Measurements from ENCODE around the gene ZC2HC1B.
"Not testable (repeated sequence)": the region's sequence is repeated elsewhere in the genome, so short reads cannot be mapped to it uniquely, and the experiment has no call there.

ZC2HC1B gene

DNA sequence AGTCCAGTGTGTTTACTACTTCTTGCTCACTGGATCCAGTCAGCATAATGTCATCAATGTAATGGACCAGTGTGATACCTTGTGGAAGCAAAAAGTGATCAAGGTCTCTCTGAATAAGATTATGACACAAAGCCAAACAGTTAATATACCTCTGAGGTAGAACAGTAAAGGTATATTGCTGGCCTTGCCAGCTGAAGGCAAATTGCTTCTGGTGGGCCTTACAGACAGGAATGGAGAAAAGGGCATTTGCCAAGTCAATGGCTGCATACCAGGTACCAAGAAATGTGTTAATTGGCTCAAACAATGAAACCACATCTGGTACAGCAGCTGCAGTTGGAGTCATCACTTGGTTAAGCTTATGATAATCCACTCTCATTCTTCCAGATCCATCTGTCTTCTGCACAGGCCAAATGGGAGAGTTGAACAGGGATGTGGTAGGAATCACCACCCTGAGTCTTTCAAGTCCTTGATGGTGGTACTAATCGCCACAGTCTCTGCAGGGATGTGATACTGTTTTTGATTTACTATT lies 7.0 kb downstream of the ZC2HC1B start:
- not testable (repeated sequence) for DNase-seq (ENCODE audit: low read depth)

GRCh38 chr6:143872201-143872600 lies 7.9 kb downstream of the ZC2HC1B start:
- no peak for DNase-seq (ENCODE audit: low read depth)

DNA sequence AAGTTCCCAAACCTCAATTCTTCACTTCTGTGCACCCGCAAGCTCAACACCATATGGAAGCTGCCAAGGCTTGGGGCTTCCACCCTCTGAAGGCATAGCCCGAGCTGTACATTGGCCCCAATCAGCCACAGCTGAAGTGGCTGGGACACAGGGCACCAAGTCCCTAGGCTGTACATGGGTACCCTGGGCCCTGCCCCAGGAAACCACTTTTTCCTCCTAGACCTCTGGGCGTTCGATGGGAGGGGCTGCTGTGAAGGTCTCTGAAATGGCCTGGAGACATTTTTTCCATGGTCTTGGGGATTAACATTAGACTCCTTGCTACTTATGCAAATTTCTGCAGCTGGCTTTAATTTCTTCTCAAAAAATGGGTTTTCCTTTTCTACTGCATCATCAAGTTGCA lies 9.3 kb downstream of the ZC2HC1B start:
- DNase-seq (ENCODE audit: low read depth), result not testable (repeated sequence)

DNA sequence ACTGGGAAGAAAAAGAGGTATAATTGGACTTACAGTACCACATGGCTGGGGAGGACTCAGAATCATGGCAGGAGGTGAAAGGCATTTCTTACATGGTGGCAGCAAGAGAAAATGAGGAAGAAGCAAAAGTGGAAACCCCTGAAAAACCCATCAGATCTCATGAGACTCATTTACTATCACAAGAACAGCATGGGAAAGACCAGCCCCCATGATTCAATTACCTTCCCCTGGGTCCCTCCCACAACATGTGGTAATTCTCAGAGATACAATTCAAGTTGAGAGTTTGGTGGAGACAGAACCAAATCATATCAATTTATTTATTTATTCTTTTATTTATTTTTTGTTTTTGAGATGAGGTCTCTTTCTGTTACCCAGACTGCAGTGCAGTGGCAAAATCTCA lies 10.2 kb downstream of the ZC2HC1B start:
- not testable (repeated sequence) for DNase-seq (ENCODE audit: low read depth)

GRCh38 chr6:143877584-143878271 lies 13.5 kb downstream of the ZC2HC1B start:
- DNase-seq (ENCODE audit: low read depth), result no peak

GRCh38 chr6:143878272-143878760 lies 14.0 kb downstream of the ZC2HC1B start:
- no peak for DNase-seq (ENCODE audit: low read depth)

DNA sequence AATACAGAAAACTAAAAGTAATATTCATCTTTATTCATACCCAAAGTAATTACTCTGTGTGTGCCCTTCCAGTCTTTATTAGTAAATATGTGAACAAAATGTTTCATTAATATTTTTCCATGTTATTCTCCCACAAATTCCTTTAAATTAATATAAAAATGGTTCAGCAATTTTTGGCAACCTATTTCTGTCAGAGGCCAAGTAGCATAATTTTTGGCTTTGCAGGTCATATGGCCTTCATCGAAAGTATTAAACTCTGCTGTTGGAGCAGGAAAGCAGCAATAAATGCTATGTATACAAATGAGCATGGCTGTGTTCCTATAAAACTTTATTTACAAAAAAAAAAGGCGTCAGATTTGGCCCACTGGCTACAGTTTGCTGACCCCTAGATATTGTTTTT lies 16.1 kb downstream of the ZC2HC1B start:
- no peak for DNase-seq (ENCODE audit: low read depth)

DNA sequence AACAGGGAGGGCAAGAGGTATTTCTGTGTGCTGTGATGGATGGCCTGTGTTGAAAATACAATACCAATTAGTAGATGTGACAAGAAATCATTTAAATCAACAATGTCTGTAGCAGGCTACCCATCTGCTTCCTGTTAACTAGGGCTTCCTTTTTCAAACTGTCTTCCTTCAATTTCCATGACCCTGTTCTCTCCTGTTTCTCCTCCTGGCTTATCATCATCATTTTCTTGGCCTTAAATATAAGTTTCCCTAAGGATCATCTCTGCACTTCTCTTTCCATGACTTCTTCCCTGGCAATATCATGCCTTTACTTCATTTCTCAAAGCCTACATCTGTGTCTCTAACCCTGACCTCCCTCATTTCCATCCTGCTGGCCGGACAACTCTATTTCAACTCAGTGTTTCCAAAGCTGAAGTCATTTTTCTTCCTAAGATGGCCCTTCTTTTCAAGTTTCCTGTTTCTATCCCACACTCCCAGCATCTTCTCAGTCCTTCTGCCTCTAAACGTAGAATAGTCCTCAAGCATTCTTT lies 18.2 kb downstream of the ZC2HC1B start:
- DNase-seq (ENCODE audit: low read depth), result no peak

- DNase-seq (ENCODE audit: low read depth), result no peak
Measured at GRCh38 chr6:143884216-143884900, 20.1 kb downstream of the ZC2HC1B start.

- no peak for DNase-seq (ENCODE audit: low read depth)
Measured at GRCh38 chr6:143885116-143885515, 20.8 kb downstream of the ZC2HC1B start.

DNA sequence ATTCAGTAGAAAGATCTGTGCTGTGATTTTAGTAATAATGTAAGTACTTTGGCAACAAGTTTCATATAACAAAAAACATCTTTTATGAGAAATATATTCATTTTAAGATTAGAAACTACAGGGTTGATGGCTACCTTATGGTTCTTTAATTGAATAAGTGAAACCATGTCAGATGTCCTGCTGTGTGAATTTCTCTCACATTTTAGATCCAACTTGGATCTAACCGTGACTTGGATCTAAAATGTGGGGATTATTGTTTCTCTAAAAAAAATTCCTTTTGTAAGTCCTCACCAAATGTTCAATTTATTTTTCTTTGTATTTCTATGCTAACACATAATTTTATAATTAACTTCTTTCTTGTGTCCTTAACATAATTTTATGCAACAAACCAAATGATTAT lies 30.4 kb downstream of the ZC2HC1B start:
- DNase-seq (ENCODE audit: low read depth), result no peak

DNA sequence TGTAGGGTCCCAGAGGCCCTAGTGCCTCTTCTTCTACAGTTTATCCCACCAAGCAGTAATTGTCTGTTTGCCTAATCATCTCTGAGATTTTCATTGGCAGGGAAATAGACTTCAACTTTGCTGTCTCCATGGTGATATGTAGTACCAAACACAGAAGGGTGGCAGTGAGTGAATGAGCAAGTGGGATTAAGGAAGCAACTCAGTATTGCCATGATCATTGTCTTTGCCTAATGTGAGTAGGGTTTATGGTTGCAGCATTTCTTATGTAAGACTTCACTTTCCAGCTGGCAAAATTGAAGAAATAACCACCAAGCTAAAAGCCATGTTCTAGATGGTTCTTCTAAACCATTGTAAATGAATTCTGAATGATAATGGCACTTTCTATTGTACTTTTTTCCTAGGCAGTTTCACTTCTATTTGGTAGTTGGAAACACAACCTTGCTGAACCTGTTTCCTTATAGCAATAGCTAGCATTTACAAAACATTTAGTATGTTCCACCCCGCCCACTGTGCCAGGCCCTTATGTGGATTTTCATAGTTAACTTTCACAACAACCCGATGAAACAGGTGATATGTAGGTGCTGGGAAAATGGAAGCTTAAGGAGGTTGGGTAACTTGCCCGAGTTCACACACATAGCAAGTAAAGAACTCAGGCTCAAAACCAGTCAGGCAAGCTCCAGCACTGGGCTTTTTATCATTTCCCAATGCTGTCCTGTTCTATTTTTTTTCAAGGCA lies 32.0 kb downstream of the ZC2HC1B start:
- no peak for DNase-seq (ENCODE audit: low read depth)

- DNase-seq (ENCODE audit: low read depth), result no peak
Measured at GRCh38 chr6:143900358-143900757, 36.1 kb downstream of the ZC2HC1B start.

DNA sequence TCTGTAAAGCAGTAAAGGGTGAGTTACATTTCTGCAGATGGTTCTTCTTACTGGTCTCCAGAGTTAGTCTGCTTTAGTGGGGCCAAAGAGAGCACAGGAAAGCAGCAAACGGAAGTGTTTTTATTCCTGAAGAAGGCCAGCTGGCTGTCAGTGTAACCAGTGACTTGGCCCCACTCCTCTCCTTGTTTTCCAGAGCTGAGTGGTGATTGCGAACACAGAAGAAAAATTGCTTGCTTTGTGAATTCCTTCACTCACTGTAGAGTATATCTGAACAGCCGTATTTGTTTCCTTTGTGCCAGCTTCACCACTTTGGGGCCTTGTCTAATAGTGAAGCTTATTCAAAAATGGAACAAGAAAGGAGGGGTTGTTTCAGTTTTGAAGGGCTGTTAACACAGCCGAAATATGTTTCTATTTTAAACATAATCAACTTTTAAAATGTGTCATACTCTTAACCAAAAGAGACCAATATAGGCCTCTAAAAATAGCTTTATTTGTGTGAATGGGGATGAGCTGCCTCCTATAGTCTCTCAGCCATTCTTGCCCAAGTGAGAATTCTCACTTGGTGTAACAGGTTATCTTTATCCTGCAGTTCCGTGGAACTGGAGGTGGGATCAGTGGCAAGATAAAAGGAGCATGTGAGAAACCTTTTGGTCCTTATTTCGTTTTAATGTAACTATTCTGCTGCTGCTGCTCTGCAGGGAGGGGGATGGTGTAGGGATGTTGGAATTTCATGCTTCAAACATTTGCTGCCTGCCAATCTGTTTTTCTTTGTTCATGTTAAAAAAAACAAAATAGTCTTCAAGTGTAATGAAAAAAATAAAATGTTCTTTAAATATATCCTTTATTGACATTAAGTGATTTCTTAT lies 37.8 kb downstream of the ZC2HC1B start:
- DNase-seq (ENCODE audit: low read depth), result no peak

DNA sequence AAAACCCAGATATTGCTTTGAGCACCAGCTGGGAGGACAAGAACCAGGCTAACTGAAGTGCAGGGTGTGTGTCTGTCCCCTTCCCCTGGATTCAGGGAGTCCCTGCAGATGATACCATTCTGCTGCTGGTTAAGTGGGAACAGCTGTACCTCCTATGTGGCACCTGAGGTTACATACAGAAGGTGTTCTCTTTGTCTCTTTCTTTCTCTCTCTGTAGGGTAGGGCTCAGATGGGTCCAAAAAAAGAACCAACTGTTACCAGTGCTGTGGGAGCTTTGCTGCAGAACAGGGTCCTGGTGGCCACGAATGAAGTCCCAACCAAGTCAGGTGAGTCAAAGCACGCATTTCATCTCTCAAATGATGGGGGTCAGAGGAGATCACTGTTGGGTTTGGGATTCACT lies 38.6 kb downstream of the ZC2HC1B start:
- no peak for DNase-seq (ENCODE audit: low read depth)

DNA sequence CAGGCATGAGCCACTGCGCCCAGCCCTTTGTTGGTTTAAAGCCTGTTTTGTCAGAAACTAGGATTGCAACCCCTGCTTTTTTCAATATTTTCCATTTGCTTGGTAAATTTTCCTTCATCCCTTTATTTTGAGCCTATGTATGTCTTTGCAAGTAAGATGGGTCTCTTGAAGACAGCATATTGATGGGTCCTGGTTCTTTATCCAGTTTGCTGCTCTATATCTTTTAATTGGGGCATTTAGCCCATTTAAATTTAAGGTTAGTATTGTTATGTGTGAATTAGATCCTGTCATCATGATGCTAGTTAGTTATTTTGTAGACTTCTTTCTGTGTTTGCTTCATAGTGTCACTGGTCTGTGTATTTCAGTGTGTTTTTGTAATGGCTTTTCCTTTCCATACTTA lies 46.8 kb downstream of the ZC2HC1B start:
- no peak for DNase-seq (ENCODE audit: low read depth)

DNA sequence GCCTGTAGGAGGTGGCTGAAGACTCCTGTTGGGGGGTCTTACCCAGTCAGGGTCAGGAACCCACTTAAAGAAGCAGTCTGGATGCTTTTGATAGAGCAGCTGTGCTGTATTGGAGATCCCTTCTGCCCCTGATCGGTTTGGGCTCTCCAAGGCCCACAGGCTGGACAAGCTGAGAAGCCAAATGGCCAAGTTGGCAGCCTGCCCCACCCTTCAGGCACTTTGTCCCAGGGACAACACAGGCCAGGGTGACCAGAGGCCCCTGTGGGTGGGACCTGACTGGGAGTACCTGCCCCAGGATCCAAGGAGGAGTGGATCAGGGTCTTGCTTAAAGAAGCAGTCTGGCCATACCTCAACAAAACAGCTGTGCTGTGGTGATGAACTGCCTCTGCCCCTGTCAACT lies 48.4 kb downstream of the ZC2HC1B start:
- no peak for DNase-seq (ENCODE audit: low read depth)

- DNase-seq (ENCODE audit: low read depth), result not testable (repeated sequence)
Measured at GRCh38 chr6:143917026-143917425, 52.8 kb downstream of the ZC2HC1B start.

- DNase-seq (ENCODE audit: low read depth), result no peak
Measured at GRCh38 chr6:143928853-143929252, 64.6 kb downstream of the ZC2HC1B start.

DNA sequence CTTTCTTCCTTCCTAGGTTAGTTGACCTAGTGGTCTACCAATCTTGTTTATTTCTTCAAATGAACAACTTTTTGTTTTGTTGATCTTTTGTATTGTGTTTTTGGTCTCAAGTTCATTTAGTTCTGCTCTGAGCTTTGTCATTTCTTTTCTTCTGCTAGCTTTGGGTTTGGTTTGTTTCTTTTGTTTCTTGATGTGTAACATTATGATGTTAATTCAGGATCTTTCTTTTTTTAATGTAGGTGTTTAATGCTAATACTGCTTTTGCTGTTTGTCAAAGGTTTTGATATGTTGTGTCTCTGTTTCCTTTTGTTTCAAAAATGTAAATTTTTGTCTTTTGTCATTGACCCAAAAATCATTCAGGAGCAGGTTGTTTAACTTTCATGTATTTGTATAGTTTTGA lies 65.7 kb downstream of the ZC2HC1B start:
- DNase-seq (ENCODE audit: low read depth), result no peak

GRCh38 chr6:143934331-143934730 lies 70.1 kb downstream of the ZC2HC1B start:
- no peak for DNase-seq (ENCODE audit: low read depth)

Measured in stimulated activated CD4-positive, alpha-beta T cell treated with anti-CD3 and anti-CD28 coated beads, Interleukin-2, amount 100 ng/mL, for 4 hours (primary cell).